MG63 (cell line): Measurements from ENCODE around the gene PLA2G2F. TPM values are rescaled to one million over a fixed set of nuclear protein-coding genes. Genes with fewer than 3 reads are reported as not detected.
"Not testable (repeated sequence)": the region's sequence is repeated elsewhere in the genome, so short reads cannot be mapped to it uniquely, and the experiment has no call there.

ENCODE experiments used
- DNase-seq: peaks from one replicate; pipeline ENCODE4 v3.0.0-alpha.2; 2020
- H3K27me3 ChIP-seq: fragments of 250-450 bp; sonication (Bioruptor Pico); 2 replicates; pipeline ENCODE4 v1.5.1; 2020; ENCODE audit warnings: mild to moderate bottlenecking, moderate library complexity
- H3K36me3 ChIP-seq: fragments of 250-450 bp; sonication (Bioruptor Pico); 2 replicates; pipeline ENCODE4 v1.5.1; 2020; ENCODE audit warnings: mild to moderate bottlenecking, moderate library complexity
- H3K4me3 ChIP-seq: fragments of 250-450 bp; sonication (Bioruptor Pico); 2 replicates; pipeline ENCODE4 v1.5.1; 2020; ENCODE audit warnings: mild to moderate bottlenecking, moderate library complexity
- H3K9me3 ChIP-seq: fragments of 250-450 bp; sonication (Bioruptor Pico); 2 replicates; pipeline ENCODE4 v1.5.1; 2020; ENCODE audit warnings: mild to moderate bottlenecking, moderate library complexity
- total RNA-seq: library from RNA; depleted of rRNA; stranded (reverse); fragments of >200 nt; shearing (Covaris generic); gene quantifications from 2 replicates; pipeline ENCODE4 v1.2.3, GENCODE V29; 2014; ENCODE audit warnings: low replicate concordance

Gene PLA2G2F
- total RNA-seq, 1 experiment from 2014 or later: not detected

- Histone ChIP-seq H3K36me3 (no peaks in the 10 kb centered on the region), H3K4me3 (no peak overlapping the region), H3K27me3 (no peaks in the 10 kb centered on the region), H3K9me3 (no peaks in the 10 kb centered on the region)
- no peak for DNase-seq
Observed at GRCh38 chr1:20109223-20109856, 29.8 kb upstream of the PLA2G2F start.

GRCh38 chr1:20110679-20111078, 28.4 kb upstream of the PLA2G2F start:
- Histone ChIP-seq H3K9me3 (no peaks in the 10 kb centered on the region), H3K27me3 (no peaks in the 10 kb centered on the region), H3K4me3 (no peak overlapping the region), H3K36me3 (no peaks in the 10 kb centered on the region)
- DNase-seq: peak; percentile 90

- no peaks in the 10 kb centered on the region for H3K27me3 ChIP-seq
- H3K4me3 ChIP-seq: no peak overlapping the region
- no peaks in the 10 kb centered on the region for H3K9me3 ChIP-seq
- DNase-seq: no peak
- H3K36me3 ChIP-seq: no peaks in the 10 kb centered on the region
Observed at GRCh38 chr1:20111452-20111851, 27.7 kb upstream of the PLA2G2F start.

GRCh38 chr1:20112279-20113000, 26.7 kb upstream of the PLA2G2F start:
- H3K9me3 ChIP-seq: no peaks in the 10 kb centered on the region
- no peaks in the 10 kb centered on the region for H3K27me3 ChIP-seq
- H3K36me3 ChIP-seq: no peaks in the 10 kb centered on the region
- no peak overlapping the region for H3K4me3 ChIP-seq
- DNase-seq: no peak

GRCh38 chr1:20114021-20114648, 25.0 kb upstream of the PLA2G2F start:
- no peak overlapping the region for H3K4me3 ChIP-seq
- DNase-seq: no peak
- H3K9me3 ChIP-seq: no peaks in the 10 kb centered on the region
- no peaks in the 10 kb centered on the region for H3K36me3 ChIP-seq
- no peaks in the 10 kb centered on the region for H3K27me3 ChIP-seq

GRCh38 chr1:20115479-20115878, 23.6 kb upstream of the PLA2G2F start:
- Histone ChIP-seq H3K9me3 (no peaks in the 10 kb centered on the region), H3K4me3 (no peak overlapping the region), H3K27me3 (no peaks in the 10 kb centered on the region), H3K36me3 (no peaks in the 10 kb centered on the region)
- no peak for DNase-seq

GRCh38 chr1:20115916-20116315, 23.2 kb upstream of the PLA2G2F start:
- Histone ChIP-seq H3K9me3 (no peaks in the 10 kb centered on the region), H3K36me3 (no peaks in the 10 kb centered on the region), H3K27me3 (no peaks in the 10 kb centered on the region), H3K4me3 (no peak overlapping the region)
- DNase-seq: no peak

GRCh38 chr1:20117236-20117635, 21.9 kb upstream of the PLA2G2F start:
- no peak for DNase-seq
- H3K4me3 ChIP-seq: no peak overlapping the region
- H3K36me3 ChIP-seq: no peaks in the 10 kb centered on the region
- H3K9me3 ChIP-seq: no peaks in the 10 kb centered on the region
- no peaks in the 10 kb centered on the region for H3K27me3 ChIP-seq

GRCh38 chr1:20119347-20119746, 19.8 kb upstream of the PLA2G2F start, which contains the start of gene PLA2G2D:
Gene PLA2G2D, minus strand, starts transcription at chr1:20119536. Its CDS starts 38 bp downstream, at chr1:20119498.
- no peaks in the 10 kb centered on the region for H3K36me3 ChIP-seq

GRCh38 chr1:20120796-20121195, 18.3 kb upstream of the PLA2G2F start:
- H3K9me3 ChIP-seq: no peaks in the 10 kb centered on the region
- no peaks in the 10 kb centered on the region for H3K27me3 ChIP-seq
- no peaks in the 10 kb centered on the region for H3K36me3 ChIP-seq
- H3K4me3 ChIP-seq: no peak overlapping the region
- no peak for DNase-seq

More at GRCh38 chr1:20119347-20119746, 19.8 kb upstream of the PLA2G2F start, which contains the start of gene PLA2G2D:
- DNase-seq: no peak
- Histone ChIP-seq H3K4me3 (no peak within 1 kb of the TSS), H3K9me3 (no peaks in the 10 kb centered on the region), H3K27me3 (no peaks in the 10 kb centered on the region)

- DNase-seq: no peak
- Histone ChIP-seq H3K4me3 (no peak overlapping the region), H3K9me3 (no peaks in the 10 kb centered on the region), H3K36me3 (no peaks in the 10 kb centered on the region), H3K27me3 (no peaks in the 10 kb centered on the region)
Observed at GRCh38 chr1:20123722-20124455, 15.2 kb upstream of the PLA2G2F start.

- DNase-seq: peak; percentile 79
- Histone ChIP-seq H3K27me3 (no peaks in the 10 kb centered on the region), H3K9me3 (no peaks in the 10 kb centered on the region; the same call in 1 of the 2 replicates), H3K36me3 (no peaks in the 10 kb centered on the region), H3K4me3 (no peak overlapping the region)
Observed at GRCh38 chr1:20124456-20125057, 14.6 kb upstream of the PLA2G2F start.

- Histone ChIP-seq H3K27me3 (no peaks in the 10 kb centered on the region), H3K4me3 (no peak overlapping the region), H3K9me3 (peaks cover 2% of the 10 kb centered on the region), H3K36me3 (no peaks in the 10 kb centered on the region)
- no peak for DNase-seq
Observed at GRCh38 chr1:20125100-20125499, 14.0 kb upstream of the PLA2G2F start.

- no peak overlapping the region for H3K4me3 ChIP-seq
- no peak for DNase-seq
- H3K27me3 ChIP-seq: no peaks in the 10 kb centered on the region
- H3K36me3 ChIP-seq: no peaks in the 10 kb centered on the region
- H3K9me3 ChIP-seq: peaks cover 2% of the 10 kb centered on the region
Observed at GRCh38 chr1:20126041-20126805, 12.9 kb upstream of the PLA2G2F start.

- no peaks in the 10 kb centered on the region for H3K36me3 ChIP-seq
- DNase-seq: no peak
- no peaks in the 10 kb centered on the region for H3K27me3 ChIP-seq
- no peak overlapping the region for H3K4me3 ChIP-seq
- peaks cover 2% of the 10 kb centered on the region for H3K9me3 ChIP-seq
Observed at GRCh38 chr1:20126806-20127440, 12.2 kb upstream of the PLA2G2F start.

- not testable (repeated sequence) for DNase-seq, H3K9me3 ChIP-seq, H3K4me3 ChIP-seq, H3K36me3 ChIP-seq, H3K27me3 ChIP-seq
Observed at GRCh38 chr1:20130518-20130917, 8.6 kb upstream of the PLA2G2F start.
